Fibroblast of lung (primary cell): ENCODE measurements around the gene TBC1D10B.
"Not testable (repeated sequence)": the region's sequence is repeated elsewhere in the genome, so short reads cannot be mapped to it uniquely, and the experiment has no call there.

ENCODE experiments used
- EZH2 ChIP-seq: IDR thresholded peaks from 2 replicates; pipeline ENCODE4 v1.5.1; 2012; ENCODE audit warnings: low read length, control low read depth, mild to moderate bottlenecking; ENCODE audit errors: missing control alignments
- TF ChIP-seq, protein P1 (sequence below), 2 donors: IDR thresholded peaks in 1 of 2; conservative IDR thresholded peaks in 1 of 2; 1 replicate in 1 of 2; 2 replicates in 1 of 2; pipeline ENCODE4 v1.5.1; 2011 to 2012; ENCODE audit warnings: low read length in 2 of 2, control low read depth in 1 of 2, inconsistent platforms in 1 of 2, low read depth in 1 of 2, mild to moderate bottlenecking in 1 of 2

DNA sequence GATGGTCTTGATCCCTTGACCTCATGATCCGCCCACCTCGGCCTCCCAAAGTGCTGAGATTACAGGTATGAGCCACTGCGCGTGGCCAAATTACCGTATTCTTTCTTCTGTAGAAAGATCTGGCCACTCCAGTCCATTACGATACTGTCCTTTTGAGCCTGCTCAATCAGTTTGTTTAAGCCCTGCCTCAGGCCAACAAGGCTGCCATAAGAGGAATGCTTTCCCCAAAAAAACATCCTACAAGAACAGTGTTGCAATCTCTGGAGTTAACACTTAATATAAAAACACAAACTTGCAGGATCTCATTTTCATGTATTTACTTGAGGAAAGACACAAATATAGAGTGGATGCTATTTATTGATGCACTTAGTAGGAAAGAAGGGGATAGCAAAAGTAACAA, 46.1 kb downstream of the TBC1D10B start:
- TF ChIP-seq, protein P1, sequence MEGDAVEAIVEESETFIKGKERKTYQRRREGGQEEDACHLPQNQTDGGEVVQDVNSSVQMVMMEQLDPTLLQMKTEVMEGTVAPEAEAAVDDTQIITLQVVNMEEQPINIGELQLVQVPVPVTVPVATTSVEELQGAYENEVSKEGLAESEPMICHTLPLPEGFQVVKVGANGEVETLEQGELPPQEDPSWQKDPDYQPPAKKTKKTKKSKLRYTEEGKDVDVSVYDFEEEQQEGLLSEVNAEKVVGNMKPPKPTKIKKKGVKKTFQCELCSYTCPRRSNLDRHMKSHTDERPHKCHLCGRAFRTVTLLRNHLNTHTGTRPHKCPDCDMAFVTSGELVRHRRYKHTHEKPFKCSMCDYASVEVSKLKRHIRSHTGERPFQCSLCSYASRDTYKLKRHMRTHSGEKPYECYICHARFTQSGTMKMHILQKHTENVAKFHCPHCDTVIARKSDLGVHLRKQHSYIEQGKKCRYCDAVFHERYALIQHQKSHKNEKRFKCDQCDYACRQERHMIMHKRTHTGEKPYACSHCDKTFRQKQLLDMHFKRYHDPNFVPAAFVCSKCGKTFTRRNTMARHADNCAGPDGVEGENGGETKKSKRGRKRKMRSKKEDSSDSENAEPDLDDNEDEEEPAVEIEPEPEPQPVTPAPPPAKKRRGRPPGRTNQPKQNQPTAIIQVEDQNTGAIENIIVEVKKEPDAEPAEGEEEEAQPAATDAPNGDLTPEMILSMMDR (conservative IDR thresholded peaks at IDR 0.05 in 1 of 2, IDR thresholded peaks at IDR 0.05 in 1 of 2; ENCODE audit: low read depth in 1 of 2, low read length in 2 of 2): not testable (repeated sequence)
- TF ChIP-seq EZH2: not testable (repeated sequence)
